Breast epithelium (tissue), 3 donors: ENCODE results near the gene KCTD10.
A peak's percentile ranks its signal among the peaks of the same experiment; 100 is the strongest.

Experiments used
- CTCF ChIP-seq, 3 donors: fragments of 450-650 bp; IDR thresholded peaks; one replicate each; pipeline ENCODE4 v1.5.1; 2016 to 2017; ENCODE audit warnings: antibody characterized with exemption in 3 of 3, mild to moderate bottlenecking in 3 of 3, moderate library complexity in 3 of 3
- POLR2A ChIP-seq: fragments of 450-650 bp; IDR thresholded peaks from one replicate; pipeline ENCODE4 v1.6.1; 2016; ENCODE audit warnings: antibody characterized with exemption, mild to moderate bottlenecking, moderate library complexity
- POLR2AphosphoS5 ChIP-seq, 3 donors: sonication (generic); formaldehyde crosslinking; IDR thresholded peaks; one replicate each; pipeline ENCODE4 v1.6.1; 2017; ENCODE audit warnings: antibody characterized with exemption in 3 of 3

GRCh38 chr12:109461846-109462756 lies 15.0 kb downstream of the KCTD10 start:
- TF ChIP-seq POLR2A (no peak), POLR2AphosphoS5 (IDR thresholded peaks at IDR 0.05) (peak; percentile 54 to 80 (median 79)), CTCF (IDR thresholded peaks at IDR 0.05) (no peak)
